NCI-H2171 treated with DMSO at 0.1 percent for 48 hours (cell line): ENCODE results near the gene TTC8.
"Not testable (repeated sequence)": the region's sequence is repeated elsewhere in the genome, so short reads cannot be mapped to it uniquely, and the experiment has no call there.

ENCODE experiments used
- DNase-seq: peaks from one replicate; lab custom pipeline; 2025; lab: John Stamatoyannopoulos, UW

The TTC8 gene

DNA sequence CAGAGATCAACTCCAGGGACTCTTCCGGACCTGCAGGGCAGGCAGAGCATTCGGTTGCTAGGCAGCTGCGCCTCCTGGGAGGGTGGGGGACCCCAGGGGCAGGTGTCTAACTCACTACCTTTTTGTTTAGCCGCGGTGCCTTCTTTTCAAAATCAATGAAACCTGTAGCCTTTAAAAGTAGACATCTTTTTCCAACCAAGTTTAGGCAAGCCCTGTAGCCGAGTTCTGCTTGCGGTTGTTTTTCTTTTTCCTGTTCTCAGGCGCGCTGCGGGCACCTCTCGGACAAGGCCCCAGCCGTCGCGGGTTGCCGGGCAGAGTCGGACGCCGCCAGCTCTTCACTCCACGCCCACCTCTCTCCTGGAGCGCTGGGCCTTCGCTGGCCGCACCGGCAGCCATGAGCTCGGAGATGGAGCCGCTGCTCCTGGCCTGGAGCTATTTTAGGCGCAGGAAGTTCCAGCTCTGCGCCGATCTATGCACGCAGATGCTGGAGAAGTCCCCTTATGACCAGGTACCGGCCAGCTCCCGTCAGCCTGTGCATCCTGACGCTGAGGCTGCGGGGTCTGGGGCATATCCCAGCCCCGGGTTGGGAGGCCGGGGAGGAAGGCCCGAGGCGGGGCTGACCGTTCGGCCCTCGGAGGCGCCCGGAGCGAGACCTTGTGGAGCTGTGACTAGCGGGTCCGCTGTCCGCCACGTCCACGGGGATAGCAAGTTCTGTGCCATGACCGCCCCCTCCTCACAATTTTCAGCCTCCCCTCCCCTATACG, at the start of gene TTC8:
TSS of gene TTC8 (plus strand) at position 338 of the 764 bp plus-strand sequence. CDS start at position 395, 57 bp downstream.
- peak; percentile 96 for DNase-seq

GRCh38 chr14:88775532-88775931, 48.9 kb upstream of the TTC8 start:
- no peak for DNase-seq

GRCh38 chr14:88785911-88786310, 38.5 kb upstream of the TTC8 start:
- no peak for DNase-seq

DNA sequence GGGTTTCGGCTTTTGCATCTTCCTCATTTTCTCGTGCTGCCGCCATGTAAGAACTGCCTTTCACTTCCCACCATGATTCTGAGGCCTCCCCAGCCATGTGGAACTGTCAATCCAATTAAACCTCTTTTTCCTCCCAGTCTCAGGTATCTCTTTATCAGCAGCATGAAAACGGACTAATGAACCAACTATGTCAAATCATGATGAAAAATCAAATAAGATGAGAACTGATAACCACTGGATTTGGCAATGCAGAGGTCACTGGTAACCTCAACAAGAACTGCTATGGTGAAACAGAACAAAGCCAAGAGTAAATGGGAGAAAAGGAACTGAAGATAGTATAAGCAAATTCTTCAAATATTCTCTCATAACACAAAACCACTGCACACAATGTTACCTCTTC, 37.7 kb upstream of the TTC8 start:
- no peak for DNase-seq

- DNase-seq, result not testable (repeated sequence)
Observed at GRCh38 chr14:88789573-88789972, 34.9 kb upstream of the TTC8 start.

DNA sequence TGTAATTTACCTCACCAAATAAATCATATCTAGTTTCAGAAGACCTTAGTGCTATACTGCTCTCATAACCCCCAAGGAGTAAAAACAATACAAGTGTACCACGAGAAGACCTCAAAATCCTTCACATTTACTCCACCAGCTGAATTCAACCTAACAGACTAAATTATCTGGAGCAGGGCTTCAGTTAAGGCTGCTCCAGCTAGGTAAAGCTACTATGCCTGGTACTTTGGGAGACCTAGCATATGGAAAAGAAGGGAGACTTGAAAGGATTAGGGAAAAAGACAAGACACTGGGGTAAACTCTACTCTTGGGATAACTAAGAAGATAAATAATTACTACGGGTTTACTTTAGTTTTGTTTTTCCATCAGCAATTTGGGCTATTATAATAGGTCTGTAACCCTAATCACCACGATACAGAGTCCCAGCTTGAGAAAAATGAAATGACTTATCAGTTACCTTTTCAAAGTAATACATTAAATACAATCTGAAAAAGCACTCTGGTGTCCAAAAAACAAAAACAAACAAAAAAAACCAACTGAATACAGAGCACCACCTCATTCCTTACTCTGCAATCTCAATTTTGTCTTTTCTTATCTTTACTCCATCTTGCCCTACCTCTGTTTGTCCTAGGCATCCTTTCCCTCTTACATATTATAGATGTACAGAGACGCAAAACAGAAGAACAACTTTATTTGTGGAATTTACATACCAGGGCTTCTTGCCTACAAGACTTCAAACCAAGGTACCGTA, 33.8 kb upstream of the TTC8 start:
- DNase-seq, result peak; percentile 21

GRCh38 chr14:88791252-88791621, 33.2 kb upstream of the TTC8 start:
- no peak for DNase-seq

- peak; percentile 60 for DNase-seq
Observed at GRCh38 chr14:88791629-88792472, 32.6 kb upstream of the TTC8 start.

DNA sequence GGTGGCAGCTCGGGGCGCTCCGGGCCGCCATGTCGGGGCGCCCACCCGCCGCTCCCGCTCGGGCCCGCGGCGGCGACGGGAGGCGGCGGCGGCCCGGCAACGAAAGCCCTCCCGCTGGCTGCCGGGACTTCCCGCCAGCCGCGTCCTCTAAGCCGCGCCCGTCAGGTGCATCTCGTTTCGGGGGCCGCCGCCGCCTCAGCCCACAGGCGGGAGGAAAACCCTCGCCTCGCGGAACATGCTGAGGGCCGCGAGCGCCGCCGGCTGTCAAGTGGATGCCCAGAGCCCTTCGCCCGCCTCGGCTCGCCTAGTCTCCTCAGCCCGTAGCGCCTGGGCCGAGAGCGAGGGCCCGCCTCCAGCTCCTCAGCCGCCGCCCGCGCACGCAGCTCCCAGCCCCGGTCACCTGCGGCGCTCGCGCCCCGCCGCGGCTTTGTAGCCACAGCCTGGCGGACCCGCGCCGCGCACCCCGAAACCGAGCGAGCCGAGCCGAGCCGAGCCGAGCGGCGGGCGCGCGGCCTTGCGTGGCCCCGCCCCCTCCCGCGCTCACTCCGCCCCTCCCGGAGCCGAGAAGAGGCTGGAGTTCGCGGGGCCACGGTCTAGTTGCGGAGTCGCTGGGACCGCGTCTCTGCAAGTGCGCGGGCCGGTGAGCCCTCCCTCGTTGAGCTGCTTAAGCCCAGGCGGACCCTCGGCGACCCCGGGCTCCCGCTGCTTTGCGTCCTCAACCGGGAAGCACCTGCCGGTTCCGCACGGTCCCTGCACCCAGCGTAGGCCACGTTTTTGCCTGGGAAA, 31.8 kb upstream of the TTC8 start, which contains the start of gene EML5:
TSS of gene EML5 (minus strand) at position 481 of the 786 bp plus-strand sequence. CDS start at position 31, 450 bp downstream.
- DNase-seq, result peak; percentile 88

DNA sequence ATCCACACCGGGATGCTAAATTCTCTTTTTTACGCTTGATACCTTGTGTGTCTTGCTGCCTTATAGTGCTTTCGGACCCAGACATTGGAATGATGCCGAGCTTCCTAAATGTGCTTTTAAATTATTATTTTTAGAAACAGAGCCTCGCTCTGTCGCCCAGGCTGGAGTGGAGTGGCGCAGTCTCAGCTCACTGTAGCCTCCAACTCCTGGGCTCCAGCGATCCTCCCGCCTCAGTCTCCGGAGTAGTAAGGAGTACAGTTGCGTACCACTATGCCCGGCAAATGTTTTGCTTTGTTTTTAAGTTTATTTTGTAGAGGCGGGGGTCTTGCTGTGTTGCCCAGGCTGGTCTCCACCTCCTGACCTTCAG, 31.2 kb upstream of the TTC8 start:
- no peak for DNase-seq

GRCh38 chr14:88798156-88798555, 26.3 kb upstream of the TTC8 start:
- peak; percentile 98 for DNase-seq

- no peak for DNase-seq
Observed at GRCh38 chr14:88799522-88799921, 24.9 kb upstream of the TTC8 start.

GRCh38 chr14:88802596-88802995, 21.9 kb upstream of the TTC8 start:
- peak; percentile 43 for DNase-seq

- DNase-seq, result no peak
Observed at GRCh38 chr14:88804035-88804434, 20.4 kb upstream of the TTC8 start.

- DNase-seq, result no peak
Observed at GRCh38 chr14:88804477-88804876, 20.0 kb upstream of the TTC8 start.

- no peak for DNase-seq
Observed at GRCh38 chr14:88808359-88808758, 16.1 kb upstream of the TTC8 start.

GRCh38 chr14:88815980-88816379, 8.5 kb upstream of the TTC8 start:
- no peak for DNase-seq

DNA sequence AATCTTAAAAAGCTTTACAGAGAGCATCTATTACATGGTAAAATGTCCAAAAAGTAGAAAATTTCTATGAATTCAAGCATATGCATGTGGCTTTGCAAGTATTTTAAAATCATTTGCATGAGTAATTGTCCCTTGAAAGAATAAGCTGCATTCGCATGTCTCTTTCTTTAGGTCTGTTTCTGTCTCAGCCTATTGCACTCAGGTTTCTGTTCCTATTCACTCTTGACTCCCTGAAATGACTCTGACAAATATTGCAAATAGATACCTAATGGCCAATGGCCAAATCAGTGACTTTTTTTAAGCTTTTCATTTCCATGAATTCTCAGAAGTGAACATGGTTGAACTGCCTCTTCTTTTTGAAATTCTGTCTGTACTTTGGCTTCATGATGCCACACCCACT, 6.4 kb upstream of the TTC8 start:
- DNase-seq, result no peak

DNA sequence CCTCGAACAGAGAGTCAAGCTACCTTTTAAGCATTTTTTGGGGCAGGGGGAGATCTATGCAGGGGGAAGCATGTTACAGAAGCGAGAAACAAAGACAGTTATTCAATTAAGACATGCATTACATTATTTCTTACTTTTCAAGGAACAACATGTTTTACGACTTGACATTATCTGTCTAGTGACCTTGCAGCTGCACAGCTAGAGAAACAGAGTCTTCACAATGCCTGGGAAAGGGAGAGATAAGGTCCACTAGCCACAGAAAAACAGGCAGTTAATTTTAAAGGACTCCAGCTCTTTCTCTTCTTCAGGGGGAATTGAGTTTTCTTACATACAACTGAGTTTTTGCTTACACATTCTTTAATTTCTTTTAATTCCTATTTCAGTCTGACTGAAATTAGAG, 4.8 kb upstream of the TTC8 start:
- not testable (repeated sequence) for DNase-seq

DNA sequence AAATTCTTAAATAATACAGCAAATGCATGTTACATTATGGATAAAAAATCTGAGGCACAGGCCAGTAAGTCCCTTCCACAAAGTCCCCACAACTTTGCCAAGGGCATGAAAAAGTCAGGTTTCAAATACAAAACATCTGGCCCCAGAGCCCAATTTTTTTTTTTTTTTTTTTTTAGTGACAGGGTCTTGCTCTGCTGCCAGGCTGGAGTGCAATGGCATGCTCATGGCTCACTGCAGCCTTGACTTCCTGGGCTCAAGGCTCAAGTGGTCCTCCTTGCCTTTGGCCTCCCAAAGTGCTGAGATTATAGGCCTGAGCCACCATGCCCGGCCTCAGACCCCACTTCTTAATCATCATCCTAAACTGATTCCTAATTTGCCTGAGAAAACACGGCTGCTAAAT, 3.1 kb upstream of the TTC8 start:
- DNase-seq, result no peak

- no peak for DNase-seq
Observed at GRCh38 chr14:88821888-88822287, 2.6 kb upstream of the TTC8 start.

- DNase-seq, result no peak
Observed at GRCh38 chr14:88823968-88824313, 510 bp upstream of the TTC8 start.
